ENCODE measurements around the gene C1orf159. TPM values are rescaled to one million over a fixed set of nuclear protein-coding genes. Genes with fewer than 3 reads are reported as not detected.

The C1orf159 gene
- total and polyA plus RNA-seq, 2 of the 8 experiments (the other 6 are each of a cell fraction or from before 2014, with no cell fraction given), result 10.0 to 10.9 TPM

- Histone ChIP-seq H4K20me1 (replicated peaks in 1 of 2; ENCODE audit: control insufficient read depth in 1 of 2, insufficient read depth in 2 of 2, low read length in 2 of 2) (peaks cover 13 to 25% of the 10 kb centered on the region in 2 experiments), H2BK12ac (ENCODE audit: low read depth, low read length) (no peak overlapping the region), H3K9ac (replicated peaks in 1 of 4; ENCODE audit: extremely low read depth in 1 of 4, low read depth in 3 of 4, low read length in 3 of 4) (no peak overlapping the region), H3K14ac (ENCODE audit: insufficient read length) (no peak overlapping the region), H3K4me3 (ENCODE audit: extremely low read depth in 1 of 4, insufficient read depth in 2 of 4, low read depth in 3 of 4, low read length in 4 of 4) (no peak overlapping the region), H3K4me2 (ENCODE audit: insufficient read depth in 1 of 2, low read depth in 2 of 2, low read length in 2 of 2) (no peak overlapping the region), H3K4ac (replicated peaks; ENCODE audit: insufficient read length, low read depth, low read length) (no peak overlapping the region), H3K4me1 (replicated peaks in 1 of 4; ENCODE audit: control insufficient read depth in 3 of 4, insufficient read depth in 4 of 4, low read length in 3 of 4) (0 out of 7 replicates have a peak, but pooled peaks cover 0 to 2% (median 0%) of the 10 kb centered on the region in 4 experiments), H3K36me3 (ENCODE audit: control insufficient read depth in 2 of 4, insufficient read depth in 4 of 4, low read length in 3 of 4) (peaks cover 6 to 76% (median 27%) of the 10 kb centered on the region in 4 experiments), H3K23ac (ENCODE audit: insufficient read length) (no peak overlapping the region), H4K5ac (ENCODE audit: insufficient read length, low read depth, low read length) (no peak overlapping the region), H4K8ac (ENCODE audit: extremely low read depth, insufficient read depth, low read length) (no peak overlapping the region), H2BK15ac (ENCODE audit: low read length) (no peak overlapping the region), H3K18ac (ENCODE audit: extremely low read depth, low read length) (no peak overlapping the region), H2BK20ac (ENCODE audit: low read length) (no peak overlapping the region), H3K9me3 (ENCODE audit: insufficient read depth in 2 of 2, low read depth in 1 of 2, low read length in 1 of 2) (no peaks in the 10 kb centered on the region), H3K79me1 (ENCODE audit: low read depth, low read length) (peaks cover 4% of the 10 kb centered on the region; the same call in 1 of the 2 replicates), H3K23me2 (ENCODE audit: low read depth, low read length) (no peaks in the 10 kb centered on the region), H2AFZ (ENCODE audit: low read length) (no peak overlapping the region), H3K27ac (ENCODE audit: low read depth, low read length) (no peak overlapping the region), H2BK5ac (ENCODE audit: low read depth, low read length) (no peak overlapping the region), H2BK120ac (replicated peaks; ENCODE audit: low read depth, low read length) (no peak overlapping the region), H3K56ac (replicated peaks; ENCODE audit: insufficient read length, low read depth, low read length) (no peak overlapping the region), H3K27me3 (replicated peaks in 1 of 4; ENCODE audit: control insufficient read depth in 3 of 4, extremely low read depth in 1 of 4, insufficient read depth in 3 of 4, low read length in 3 of 4) (no peaks in the 10 kb centered on the region), H4K91ac (replicated peaks; ENCODE audit: insufficient read length, low read length) (no peak overlapping the region), H3K79me2 (ENCODE audit: control insufficient read depth in 1 of 2, insufficient read depth in 2 of 2, low read length in 2 of 2) (no peaks in the 10 kb centered on the region), H2AK5ac (ENCODE audit: low read depth, low read length) (no peak overlapping the region)
- DNase-seq (ENCODE audit: low read depth in 1 of 2, low spot score in 2 of 2) (no peak), FAIRE-seq (no peak)
- TF ChIP-seq SP1 (IDR thresholded peaks at IDR 0.05; ENCODE audit: low read depth, low read length) (no peak), MAFK (IDR thresholded peaks at IDR 0.05; ENCODE audit: low read depth, low read length) (no peak), HDAC6 (IDR thresholded peaks at IDR 0.05; ENCODE audit: low read depth, low read length) (no peak), TAF7 (optimal IDR thresholded peaks at IDR 0.05; ENCODE audit: borderline replicate concordance, low read depth, low read length) (no peak), SAP30 (IDR thresholded peaks at IDR 0.05; ENCODE audit: insufficient read depth, insufficient replicate concordance, low read length) (no peak)
- 95% methylated on average over 15 of the region's 20 CpGs; no CpG with 5 or more reads in 1 of the 2 experiments for WGBS, 2 experiments (ENCODE audit: extremely low coverage in 1 of 2, insufficient coverage in 1 of 2, insufficient read length in 1 of 2, insufficient replicate concordance in 2 of 2, low coverage in 1 of 2, low lambda C conversion rate in 2 of 2, missing lambda C conversion rate in 1 of 2)
- ChIA-PET CTCF (ENCODE audit: partially characterized antibody) (no interaction called here), POLR2A (ENCODE audit: partially characterized antibody) (interaction anchor here (1.0 to 3.8 kb wide), 3 partner anchors 10 to 15 kb away, joined by 3 to 19 read pairs (median 4); no protein-coding TSS in a partner anchor)
Observed at GRCh38 chr1:1046243-1046642, 69.6 kb downstream of the C1orf159 start.

All from H1 (cell line).